OCI-M2 (cell line): Measurements from ENCODE around the gene TCL1A.

Source experiments
- DNase-seq: peaks from one replicate; lab custom pipeline; 2025; ENCODE audit not compliant: unreplicated experiment; lab: John Stamatoyannopoulos, UW

TCL1A gene

GRCh38 chr14:95707327-95707726 is 6.6 kb downstream of the TCL1A start:
- DNase-seq = no peak

- DNase-seq = no peak
Observed at GRCh38 chr14:95705518-95705917, 8.4 kb downstream of the TCL1A start.

- DNase-seq = no peak
Observed at GRCh38 chr14:95703805-95704204, 10.1 kb downstream of the TCL1A start.

- no peak for DNase-seq
Observed at GRCh38 chr14:95703341-95703740, 10.6 kb downstream of the TCL1A start.

GRCh38 chr14:95701846-95702221 is 12.1 kb downstream of the TCL1A start:
- DNase-seq = no peak

- DNase-seq = no peak
Observed at GRCh38 chr14:95700221-95700976, 13.5 kb downstream of the TCL1A start.

- no peak for DNase-seq
Observed at GRCh38 chr14:95699412-95699811, 14.5 kb downstream of the TCL1A start.

GRCh38 chr14:95698287-95698686 is 15.6 kb downstream of the TCL1A start:
- DNase-seq = no peak

- DNase-seq = no peak
Observed at GRCh38 chr14:95697764-95698163, 16.2 kb downstream of the TCL1A start.

GRCh38 chr14:95696741-95697140 is 17.2 kb downstream of the TCL1A start:
- DNase-seq = no peak

GRCh38 chr14:95695913-95696312 is 18.0 kb downstream of the TCL1A start:
- DNase-seq = no peak

GRCh38 chr14:95695051-95695450 is 18.9 kb downstream of the TCL1A start:
- no peak for DNase-seq

GRCh38 chr14:95692109-95692508 is 21.8 kb downstream of the TCL1A start:
- no peak for DNase-seq

- no peak for DNase-seq
Observed at GRCh38 chr14:95691591-95691990, 22.3 kb downstream of the TCL1A start.

GRCh38 chr14:95690815-95691214 is 23.1 kb downstream of the TCL1A start:
- DNase-seq = no peak

GRCh38 chr14:95689441-95689840 is 24.5 kb downstream of the TCL1A start:
- no peak for DNase-seq

GRCh38 chr14:95686935-95687334 is 27.0 kb downstream of the TCL1A start:
- DNase-seq = no peak

- DNase-seq = no peak
Observed at GRCh38 chr14:95685978-95686922, 27.7 kb downstream of the TCL1A start, which contains the start of gene TCL1B. Gene TCL1B (plus strand): TSS chr14:95686426. CDS start chr14:95686468, 42 bp downstream.

- no peak for DNase-seq
Observed at GRCh38 chr14:95683793-95684192, 30.1 kb downstream of the TCL1A start.

GRCh38 chr14:95681153-95681552 is 32.8 kb downstream of the TCL1A start:
- no peak for DNase-seq

- no peak for DNase-seq
Observed at GRCh38 chr14:95679998-95680735, 33.8 kb downstream of the TCL1A start.
